Upper lobe of right lung (tissue), 1 donor: ENCODE results near the gene HTRA1. TPM values are rescaled to one million over a fixed set of nuclear protein-coding genes. Genes with fewer than 3 reads are reported as not detected.

Source experiments
- ATAC-seq: fragments of 200-7000 bp; cut with Tn5 transposase; one replicate; pipeline ENCODE4 v1.9.1; 2020; ENCODE audit warnings: mild to moderate bottlenecking, moderate library complexity
- DNase-seq: peaks from one replicate; pipeline ENCODE4 v3.0.0-alpha.2; 2020
- H3K27ac ChIP-seq: fragments of 200-600 bp; one replicate; pipeline ENCODE4 v1.8.0; 2022
- H3K27me3 ChIP-seq: fragments of 200-600 bp; one replicate; pipeline ENCODE4 v1.8.0; 2022; ENCODE audit warnings: mild to moderate bottlenecking
- H3K36me3 ChIP-seq: fragments of 200-600 bp; one replicate; pipeline ENCODE4 v1.8.0; 2022
- H3K4me1 ChIP-seq: fragments of 200-600 bp; one replicate; pipeline ENCODE4 v1.8.0; 2022
- H3K4me3 ChIP-seq: fragments of 200-600 bp; one replicate; pipeline ENCODE4 v1.8.0; 2022; ENCODE audit warnings: mild to moderate bottlenecking
- H3K9me3 ChIP-seq: fragments of 200-600 bp; one replicate; pipeline ENCODE4 v1.8.0; 2022
- intact Hi-C: fragments of 100-400 bp; cut with DNase I; formaldehyde crosslinking; loops from one replicate; pipeline ENCODE4 v1.11.0; 2022
- total RNA-seq: library from RNA; stranded (reverse); fragmentation: NEBNext Ultra II Directional; extraction: Animal tissue kit (Norgen Biotek cat#: 25700); gene quantifications from one replicate; pipeline ENCODE4 v1.2.1, GENCODE V29; 2021
- TF ChIP-seq, protein P1 (sequence below): fragments of 200-600 bp; IDR thresholded peaks from one replicate; pipeline ENCODE4 v1.8.0; 2022; ENCODE audit warnings: antibody characterized with exemption
- donor health status: DM: no; HTN: yes; CAD: no; lungs with severe emphysema.

HTRA1 gene
- total RNA-seq, 1 donor from 2014 or later, result 83.8 TPM

- no peaks in the 10 kb centered on the region for H3K27me3 ChIP-seq
- no peak overlapping the region for H3K27ac ChIP-seq
- ATAC-seq (no peak), DNase-seq (no peak)
- no peak overlapping the region for H3K4me3 ChIP-seq
- TF ChIP-seq, protein P1, sequence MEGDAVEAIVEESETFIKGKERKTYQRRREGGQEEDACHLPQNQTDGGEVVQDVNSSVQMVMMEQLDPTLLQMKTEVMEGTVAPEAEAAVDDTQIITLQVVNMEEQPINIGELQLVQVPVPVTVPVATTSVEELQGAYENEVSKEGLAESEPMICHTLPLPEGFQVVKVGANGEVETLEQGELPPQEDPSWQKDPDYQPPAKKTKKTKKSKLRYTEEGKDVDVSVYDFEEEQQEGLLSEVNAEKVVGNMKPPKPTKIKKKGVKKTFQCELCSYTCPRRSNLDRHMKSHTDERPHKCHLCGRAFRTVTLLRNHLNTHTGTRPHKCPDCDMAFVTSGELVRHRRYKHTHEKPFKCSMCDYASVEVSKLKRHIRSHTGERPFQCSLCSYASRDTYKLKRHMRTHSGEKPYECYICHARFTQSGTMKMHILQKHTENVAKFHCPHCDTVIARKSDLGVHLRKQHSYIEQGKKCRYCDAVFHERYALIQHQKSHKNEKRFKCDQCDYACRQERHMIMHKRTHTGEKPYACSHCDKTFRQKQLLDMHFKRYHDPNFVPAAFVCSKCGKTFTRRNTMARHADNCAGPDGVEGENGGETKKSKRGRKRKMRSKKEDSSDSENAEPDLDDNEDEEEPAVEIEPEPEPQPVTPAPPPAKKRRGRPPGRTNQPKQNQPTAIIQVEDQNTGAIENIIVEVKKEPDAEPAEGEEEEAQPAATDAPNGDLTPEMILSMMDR, result no peak
- H3K36me3 ChIP-seq, result peaks cover 17% of the 10 kb centered on the region
- no peaks in the 10 kb centered on the region for H3K9me3 ChIP-seq
- H3K4me1 ChIP-seq, result peaks cover 49% of the 10 kb centered on the region
- intact Hi-C loops, result no loop called here
Observed at GRCh38 chr10:122420624-122421007, 40.7 kb upstream of the HTRA1 start.

GRCh38 chr10:122421054-122421625 lies 40.2 kb upstream of the HTRA1 start:
- H3K4me3 ChIP-seq, result no peak overlapping the region
- no peaks in the 10 kb centered on the region for H3K9me3 ChIP-seq
- ATAC-seq, result no peak
- no peak for DNase-seq
- H3K4me1 ChIP-seq, result peaks cover 49% of the 10 kb centered on the region
- H3K27me3 ChIP-seq, result no peaks in the 10 kb centered on the region
- no peak overlapping the region for H3K27ac ChIP-seq
- H3K36me3 ChIP-seq, result peaks cover 17% of the 10 kb centered on the region
- intact Hi-C loops, result no loop called here
- TF ChIP-seq, protein P1, result no peak

DNA sequence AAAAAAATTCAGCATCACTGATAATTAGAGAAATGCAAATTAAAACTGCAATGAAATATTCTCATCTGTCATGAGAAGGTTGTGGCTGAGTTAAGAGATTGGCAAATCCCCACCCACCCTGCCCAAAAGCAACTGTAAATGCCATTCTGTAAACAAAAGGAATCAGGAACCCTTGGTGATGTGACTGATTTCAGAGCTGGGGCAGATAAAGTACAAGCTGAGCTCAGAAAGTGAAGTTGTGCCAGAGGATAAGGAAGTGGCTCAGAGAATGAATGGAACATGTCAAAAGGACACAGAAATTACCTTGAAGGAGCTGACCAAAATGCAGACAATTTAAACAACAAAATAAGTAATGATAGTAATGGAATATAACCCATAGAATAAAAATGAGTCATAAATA lies 39.6 kb upstream of the HTRA1 start:
- Histone ChIP-seq H3K27ac (no peak overlapping the region), H3K27me3 (no peaks in the 10 kb centered on the region), H3K4me3 (no peak overlapping the region), H3K4me1 (peaks cover 45% of the 10 kb centered on the region), H3K36me3 (peaks cover 17% of the 10 kb centered on the region), H3K9me3 (no peaks in the 10 kb centered on the region)
- TF ChIP-seq, protein P1, result no peak
- intact Hi-C loops, result no loop called here
- no peak for DNase-seq
- peak; percentile 53 for ATAC-seq

DNA sequence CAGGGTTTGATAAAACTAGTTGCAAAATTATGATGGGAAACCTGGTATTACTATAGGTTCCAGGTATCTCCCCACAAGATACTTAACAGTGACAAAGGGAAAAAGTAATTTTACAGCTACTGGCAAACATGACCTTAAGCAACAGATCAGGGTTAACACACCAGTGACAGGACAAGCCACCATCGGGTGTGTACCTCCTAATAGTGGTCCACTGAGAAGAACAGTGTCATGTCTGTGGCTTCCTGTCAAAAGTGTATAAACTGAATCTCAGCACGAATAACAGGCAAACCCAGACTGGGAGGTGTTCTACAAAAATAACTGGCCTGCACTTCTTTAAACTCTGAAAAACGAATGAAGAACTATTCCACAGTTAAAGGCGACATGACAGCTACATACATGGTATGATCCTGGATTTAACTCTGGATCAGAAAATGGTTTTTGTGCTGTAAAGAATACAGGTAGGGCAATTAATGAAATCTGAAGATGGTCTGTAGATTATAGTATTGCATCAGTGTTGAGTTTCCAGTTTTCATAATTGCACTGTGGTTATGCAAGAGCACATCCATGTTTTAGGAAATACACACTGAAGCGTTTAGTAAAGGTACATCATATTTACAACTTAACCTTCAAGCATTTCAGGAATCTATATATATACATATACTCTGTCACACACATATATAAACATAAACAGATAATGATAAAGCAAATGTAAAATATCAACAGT lies 38.9 kb upstream of the HTRA1 start:
- no peak overlapping the region for H3K4me3 ChIP-seq
- H3K27me3 ChIP-seq, result no peaks in the 10 kb centered on the region
- H3K27ac ChIP-seq, result peak overlapping the region; percentile 3
- H3K4me1 ChIP-seq, result peaks cover 40% of the 10 kb centered on the region
- DNase-seq, result no peak
- TF ChIP-seq, protein P1, result no peak
- intact Hi-C loops, result no loop called here
- H3K9me3 ChIP-seq, result no peaks in the 10 kb centered on the region
- ATAC-seq, result peak; percentile 50
- H3K36me3 ChIP-seq, result peaks cover 17% of the 10 kb centered on the region

GRCh38 chr10:122424059-122424458 lies 37.3 kb upstream of the HTRA1 start:
- DNase-seq (no peak), ATAC-seq (no peak)
- intact Hi-C loops, result no loop called here
- no peak overlapping the region for H3K4me3 ChIP-seq
- H3K36me3 ChIP-seq, result peaks cover 22% of the 10 kb centered on the region
- TF ChIP-seq, protein P1, result no peak
- peaks cover 39% of the 10 kb centered on the region for H3K4me1 ChIP-seq
- no peaks in the 10 kb centered on the region for H3K9me3 ChIP-seq
- no peak overlapping the region for H3K27ac ChIP-seq
- no peaks in the 10 kb centered on the region for H3K27me3 ChIP-seq
